Calu3 (cell line): ENCODE measurements around the gene TENT4A. TPM values are rescaled to one million over a fixed set of nuclear protein-coding genes. Genes with fewer than 3 reads are reported as not detected.

Experiments
- BruUV-seq: library from RNA; stranded (reverse); fragments of 400-500 nt; replicated peaks from 2 replicates; lab custom pipeline; 2021; lab: Mats Ljungman, UMichigan
- CTCF ChIA-PET: fragments of 300-600 bp; sonication (Branson Sonifier 250); formaldehyde crosslinking; loops from one replicate; lab custom pipeline; 2022; ENCODE audit warnings: antibody characterized with exemption; lab: Charles Lee
- DNase-seq: peaks from one replicate; pipeline ENCODE4 v3.0.0; 2022
- H3K27ac Mint-ChIP-seq: one replicate; pipeline ENCODE4 v1.8.0; 2022; ENCODE audit warnings: mixed read lengths; ENCODE audit not compliant: unreplicated experiment
- H3K27me3 Mint-ChIP-seq: one replicate; pipeline ENCODE4 v1.8.0; 2022; ENCODE audit warnings: mixed read lengths; ENCODE audit not compliant: unreplicated experiment
- H3K36me3 Mint-ChIP-seq: one replicate; pipeline ENCODE4 v1.8.0; 2022; ENCODE audit warnings: mild to moderate bottlenecking, moderate library complexity, mixed read lengths; ENCODE audit not compliant: insufficient read depth, unreplicated experiment
- H3K4me1 Mint-ChIP-seq: one replicate; pipeline ENCODE4 v1.8.0; 2022; ENCODE audit warnings: mild to moderate bottlenecking, low read depth, mixed read lengths; ENCODE audit not compliant: unreplicated experiment
- H3K4me3 Mint-ChIP-seq: one replicate; pipeline ENCODE4 v1.8.0; 2022; ENCODE audit warnings: mild to moderate bottlenecking, low read depth, moderate library complexity, mixed read lengths; ENCODE audit not compliant: unreplicated experiment
- H3K9me3 Mint-ChIP-seq: one replicate; pipeline ENCODE4 v1.8.0; 2022; ENCODE audit warnings: low read depth, mixed read lengths; ENCODE audit not compliant: unreplicated experiment
- intact Hi-C: fragments of 100-400 bp; cut with micrococcal nuclease; formaldehyde crosslinking; loops from one replicate; pipeline ENCODE4 v1.10.0; 2022; ENCODE audit not compliant: unreplicated experiment
- total RNA-seq: library from RNA; stranded (reverse); gene quantifications from 2 replicates; pipeline ENCODE4 v1.2.3, GENCODE V29; 2022
- TF ChIP-seq, protein P1 (sequence below): fragments of 200-600 bp; IDR thresholded peaks from one replicate; pipeline ENCODE4 v1.8.0; 2022; ENCODE audit warnings: antibody characterized with exemption; ENCODE audit not compliant: unreplicated experiment

Gene TENT4A
- total RNA-seq, 1 experiment from 2014 or later: 39.9 TPM

GRCh38 chr5:6698696-6699095 is 14.5 kb upstream of the TENT4A start:
- Mint-ChIP-seq H3K36me3 (no peaks in the 10 kb centered on the region), H3K27me3 (no peaks in the 10 kb centered on the region), H3K4me1 (peaks cover 19% of the 10 kb centered on the region), H3K4me3 (no peak overlapping the region), H3K9me3 (no peaks in the 10 kb centered on the region), H3K27ac (no peak overlapping the region)
- intact Hi-C loops: no loop called here
- DNase-seq: no peak
- no TSS peak for BruUV-seq
- CTCF ChIA-PET: no interaction called here
- TF ChIP-seq, protein P1, sequence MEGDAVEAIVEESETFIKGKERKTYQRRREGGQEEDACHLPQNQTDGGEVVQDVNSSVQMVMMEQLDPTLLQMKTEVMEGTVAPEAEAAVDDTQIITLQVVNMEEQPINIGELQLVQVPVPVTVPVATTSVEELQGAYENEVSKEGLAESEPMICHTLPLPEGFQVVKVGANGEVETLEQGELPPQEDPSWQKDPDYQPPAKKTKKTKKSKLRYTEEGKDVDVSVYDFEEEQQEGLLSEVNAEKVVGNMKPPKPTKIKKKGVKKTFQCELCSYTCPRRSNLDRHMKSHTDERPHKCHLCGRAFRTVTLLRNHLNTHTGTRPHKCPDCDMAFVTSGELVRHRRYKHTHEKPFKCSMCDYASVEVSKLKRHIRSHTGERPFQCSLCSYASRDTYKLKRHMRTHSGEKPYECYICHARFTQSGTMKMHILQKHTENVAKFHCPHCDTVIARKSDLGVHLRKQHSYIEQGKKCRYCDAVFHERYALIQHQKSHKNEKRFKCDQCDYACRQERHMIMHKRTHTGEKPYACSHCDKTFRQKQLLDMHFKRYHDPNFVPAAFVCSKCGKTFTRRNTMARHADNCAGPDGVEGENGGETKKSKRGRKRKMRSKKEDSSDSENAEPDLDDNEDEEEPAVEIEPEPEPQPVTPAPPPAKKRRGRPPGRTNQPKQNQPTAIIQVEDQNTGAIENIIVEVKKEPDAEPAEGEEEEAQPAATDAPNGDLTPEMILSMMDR: no peak

- no peaks in the 10 kb centered on the region for H3K36me3 Mint-ChIP-seq
- BruUV-seq: no TSS peak
- H3K4me1 Mint-ChIP-seq: peaks cover 19% of the 10 kb centered on the region
- H3K27ac Mint-ChIP-seq: no peak overlapping the region
- DNase-seq: no peak
- no peaks in the 10 kb centered on the region for H3K27me3 Mint-ChIP-seq
- CTCF ChIA-PET: no interaction called here
- no peaks in the 10 kb centered on the region for H3K9me3 Mint-ChIP-seq
- TF ChIP-seq, protein P1: no peak
- intact Hi-C loops: no loop called here
- H3K4me3 Mint-ChIP-seq: no peak overlapping the region
These were observed 13.9 kb upstream of the TENT4A start for GRCh38 chr5:6699357-6699756.

DNA sequence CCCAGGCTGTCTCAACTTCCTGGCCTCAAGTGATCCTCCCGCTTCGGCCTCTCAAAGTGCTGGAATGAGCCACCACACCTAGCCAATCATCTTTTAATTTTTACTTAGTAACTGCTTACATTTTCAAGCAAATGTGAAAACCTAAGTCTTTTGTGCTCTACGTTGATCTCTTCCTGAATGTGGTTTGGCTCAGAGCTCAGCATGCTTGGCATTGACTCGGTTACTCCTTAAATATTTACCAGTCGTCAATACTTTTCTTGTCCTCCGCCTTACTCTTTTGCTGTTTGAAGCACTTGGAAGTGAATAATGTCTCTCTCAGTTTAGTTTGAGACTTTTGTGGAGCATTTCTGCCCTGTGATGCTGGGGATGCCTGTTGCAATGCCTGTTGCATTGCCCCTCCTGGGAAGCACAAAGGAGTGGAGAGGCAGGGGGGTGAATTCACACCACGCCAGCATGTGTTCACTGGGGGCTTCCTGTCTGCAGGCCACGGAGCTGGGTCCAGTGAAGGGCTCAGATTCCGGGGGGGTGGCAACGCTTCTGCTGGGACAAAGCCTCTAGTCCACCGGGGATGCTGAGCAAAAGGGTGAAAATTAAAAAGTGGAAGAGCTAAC is 13.1 kb upstream of the TENT4A start:
- Mint-ChIP-seq H3K9me3 (no peaks in the 10 kb centered on the region), H3K36me3 (no peaks in the 10 kb centered on the region), H3K4me3 (peak overlapping the region; percentile 27), H3K27me3 (no peaks in the 10 kb centered on the region), H3K4me1 (peaks cover 19% of the 10 kb centered on the region), H3K27ac (peak overlapping the region; percentile 9)
- no peak for DNase-seq
- intact Hi-C loops: no loop called here
- BruUV-seq: no TSS peak
- TF ChIP-seq, protein P1: no peak
- CTCF ChIA-PET: interaction anchor here (0.6 to 0.7 kb wide), 2 partner anchors 68 to 73 kb away, joined by 3 read pairs; partner anchors contain the start of gene NSUN2

GRCh38 chr5:6700685-6701355 is 12.4 kb upstream of the TENT4A start:
- H3K4me3 Mint-ChIP-seq: peak overlapping the region; percentile 27
- CTCF ChIA-PET: interaction anchor here (0.6 kb wide), 1 partner anchor 73 kb away, joined by 3 read pairs; no protein-coding TSS in a partner anchor
- intact Hi-C loops: no loop called here
- no TSS peak for BruUV-seq
- H3K27me3 Mint-ChIP-seq: no peaks in the 10 kb centered on the region
- H3K4me1 Mint-ChIP-seq: peaks cover 19% of the 10 kb centered on the region
- TF ChIP-seq, protein P1: no peak
- H3K9me3 Mint-ChIP-seq: no peaks in the 10 kb centered on the region
- no peak for DNase-seq
- peak overlapping the region; percentile 9 for H3K27ac Mint-ChIP-seq
- no peaks in the 10 kb centered on the region for H3K36me3 Mint-ChIP-seq
